Measurements from ENCODE around the gene WWOX. TPM values are rescaled to one million over a fixed set of nuclear protein-coding genes. Genes with fewer than 3 reads are reported as not detected.

The WWOX gene
- polyA plus RNA-seq, 3 donors, result 36.4 to 36.6 (median 36.5) TPM

- no peak for DNase-seq
These were observed 797.8 kb downstream of the WWOX start for GRCh38 chr16:78897299-78897698.

GRCh38 chr16:78900044-78900811, 800.8 kb downstream of the WWOX start:
- DNase-seq, result no peak

DNA sequence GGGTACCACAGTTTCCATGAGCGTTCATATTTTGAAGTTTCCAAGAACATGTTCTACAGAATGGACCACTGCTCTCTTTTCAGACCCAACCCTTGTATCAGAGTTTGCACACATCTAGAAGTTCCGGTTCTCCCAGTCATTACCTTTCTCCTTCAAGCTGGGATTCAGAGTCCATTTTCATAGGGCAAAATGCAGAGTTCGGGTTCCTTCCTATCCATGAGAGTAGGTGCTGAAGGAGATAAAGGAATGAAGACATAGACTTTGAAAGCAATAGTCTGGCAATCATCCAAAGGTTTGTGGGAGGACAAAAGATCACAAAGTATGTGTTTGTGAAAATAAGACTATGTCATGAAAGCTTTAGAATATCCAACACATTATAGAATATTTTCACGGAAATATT, 801.5 kb downstream of the WWOX start:
- no peak for DNase-seq

GRCh38 chr16:78902321-78902720, 802.9 kb downstream of the WWOX start:
- DNase-seq, result no peak

DNA sequence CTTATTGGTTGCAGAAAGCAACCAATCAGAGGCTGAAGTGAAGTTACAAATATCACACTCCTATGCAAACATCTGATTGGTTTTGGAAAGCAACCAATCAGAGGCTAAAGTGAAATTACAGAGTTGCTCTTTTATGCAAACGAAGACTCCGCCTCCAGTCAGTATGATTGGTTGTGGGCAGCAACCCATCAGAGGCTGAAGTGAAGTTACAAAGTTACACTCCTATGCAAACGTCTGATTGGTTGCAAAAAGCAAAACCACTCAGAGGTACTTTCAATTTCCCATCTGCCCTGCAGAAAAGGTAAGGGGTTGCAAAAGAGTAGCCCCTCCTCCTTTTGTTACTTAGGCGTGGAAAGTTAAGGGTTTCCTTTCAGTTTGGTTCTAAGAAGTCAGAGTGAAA, 803.8 kb downstream of the WWOX start:
- DNase-seq, result no peak

DNA sequence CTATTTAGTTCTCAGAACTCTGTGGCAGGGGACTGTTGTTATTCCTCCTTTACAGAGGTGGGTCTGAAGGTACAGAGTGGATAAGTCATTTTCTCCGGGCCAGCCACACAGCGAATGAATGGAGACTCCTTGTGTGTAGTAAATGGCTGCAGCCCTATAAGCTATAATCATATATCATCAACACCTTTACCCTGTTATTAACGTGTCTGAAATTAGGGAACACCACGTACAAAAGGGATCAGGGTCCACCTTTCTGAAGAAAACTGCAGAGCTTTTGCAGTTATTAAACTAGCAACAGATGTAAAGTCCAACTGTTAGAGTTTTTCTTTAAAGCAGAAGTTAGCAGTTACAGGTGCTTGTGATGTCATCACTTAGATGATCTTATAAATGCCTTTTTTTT, 804.4 kb downstream of the WWOX start:
- DNase-seq, result no peak

GRCh38 chr16:78906135-78906534, 806.7 kb downstream of the WWOX start:
- no peak for DNase-seq

DNA sequence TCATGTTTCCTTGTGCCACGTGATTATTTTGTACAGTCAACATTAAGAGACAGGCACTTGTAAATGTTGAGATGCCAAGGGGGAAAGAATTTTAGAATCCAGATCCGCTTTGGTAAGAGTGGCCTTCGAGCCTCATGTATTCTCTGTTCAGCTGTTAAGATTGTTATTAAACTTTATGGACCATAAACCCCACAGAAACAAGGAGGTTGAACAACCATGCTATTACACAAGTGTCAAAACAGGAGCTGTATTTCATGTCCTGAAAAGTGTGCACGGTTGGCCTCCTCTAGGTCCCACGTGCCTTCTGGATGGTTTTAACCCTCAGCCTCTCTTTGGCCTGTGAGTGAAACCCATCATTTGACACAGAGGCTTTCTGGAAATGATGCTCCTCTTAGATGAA, 809.8 kb downstream of the WWOX start:
- DNase-seq, result peak; percentile 33

DNA sequence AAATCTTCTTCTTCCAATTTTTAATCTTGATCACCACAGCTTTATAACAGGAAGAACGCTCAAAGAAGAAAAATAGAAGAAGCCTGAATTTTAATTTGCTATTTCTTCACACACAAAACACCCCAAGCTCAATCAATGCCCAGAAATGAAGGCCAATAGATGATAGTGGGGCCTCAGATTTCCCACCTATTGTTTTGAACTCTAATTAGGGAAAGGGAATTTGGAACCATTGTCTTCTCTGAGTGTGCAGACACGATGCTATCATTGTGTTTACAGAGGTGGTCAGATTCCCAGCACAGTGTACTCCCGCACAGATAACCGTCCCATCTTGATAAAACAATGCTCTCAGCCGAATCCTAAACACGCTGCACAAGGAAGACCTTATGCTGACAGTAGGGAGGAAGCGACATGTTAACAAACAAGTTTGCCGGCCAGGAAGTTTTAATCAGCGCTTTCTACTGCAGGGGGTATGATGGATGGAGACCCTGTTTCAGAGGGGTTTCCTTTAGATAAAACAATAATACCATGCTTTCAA, 816.4 kb downstream of the WWOX start:
- no peak for DNase-seq

DNA sequence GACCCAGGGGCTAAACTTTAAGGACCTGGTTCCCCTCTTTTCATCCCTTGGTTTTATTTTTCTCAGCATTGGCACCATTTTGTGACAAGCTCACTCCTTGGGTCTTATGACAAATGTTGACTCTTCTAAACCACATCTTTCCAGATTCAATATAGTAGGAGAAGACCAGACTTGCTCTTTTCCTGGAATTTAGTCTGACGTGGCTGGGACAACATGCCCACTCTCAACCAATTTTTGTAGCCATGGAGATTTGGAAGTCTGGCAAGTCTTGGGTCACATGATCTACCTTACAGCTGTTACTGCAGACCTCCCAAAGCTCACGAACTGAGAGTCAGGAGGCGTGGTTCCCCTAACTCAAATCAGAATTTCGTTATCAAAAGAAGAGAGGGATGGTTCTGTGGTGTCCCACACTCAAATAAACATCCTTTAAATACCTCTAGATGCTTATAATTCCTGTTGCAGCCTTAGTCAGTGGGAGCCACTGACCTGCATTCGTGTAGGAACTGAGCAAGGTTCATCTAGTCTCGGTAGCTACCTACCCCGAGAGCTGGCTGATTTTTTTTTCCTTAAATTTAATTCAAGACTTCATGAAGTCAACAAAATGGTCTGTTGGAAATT, 817.6 kb downstream of the WWOX start:
- DNase-seq, result no peak

- DNase-seq, result no peak
These were observed 819.4 kb downstream of the WWOX start for GRCh38 chr16:78918805-78919305.

DNA sequence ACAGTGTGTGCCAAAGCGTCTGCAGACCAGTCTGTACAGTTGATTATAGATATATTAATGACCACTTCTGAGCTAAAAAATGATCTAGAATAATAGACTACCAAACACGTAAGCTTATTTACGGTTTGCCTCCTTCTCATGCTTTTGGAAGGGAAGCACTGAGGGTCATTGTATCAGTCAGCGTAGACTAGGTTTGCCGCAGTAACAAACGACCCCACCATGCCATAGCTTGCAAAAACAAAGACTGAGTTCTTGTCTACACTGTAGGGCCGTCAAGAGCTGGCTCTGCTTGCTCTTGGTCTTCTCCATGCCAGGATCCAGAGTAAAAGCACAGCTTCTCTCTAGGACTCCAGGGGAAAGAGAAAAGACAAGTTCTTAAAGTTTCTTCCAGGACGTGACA, 820.4 kb downstream of the WWOX start:
- no peak for DNase-seq

DNA sequence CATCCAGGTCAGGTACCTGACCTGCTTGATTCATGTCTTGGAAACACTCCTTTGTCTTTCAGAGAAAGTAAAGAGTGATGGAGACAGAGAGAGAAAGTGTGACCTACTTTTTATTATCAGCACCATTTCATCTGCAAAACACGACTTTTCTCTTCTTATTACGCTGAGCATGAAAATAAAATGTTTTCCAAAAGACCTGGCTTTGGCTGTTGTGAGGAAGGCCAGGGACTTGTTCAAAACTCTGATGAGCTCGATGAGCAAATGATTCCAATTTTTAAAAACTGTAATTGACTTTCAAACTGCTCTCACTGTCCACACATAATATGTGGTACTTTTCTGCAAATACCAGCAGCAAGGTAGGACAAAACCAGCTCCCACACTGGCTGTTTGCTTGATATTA, 821.2 kb downstream of the WWOX start:
- DNase-seq, result no peak

DNA sequence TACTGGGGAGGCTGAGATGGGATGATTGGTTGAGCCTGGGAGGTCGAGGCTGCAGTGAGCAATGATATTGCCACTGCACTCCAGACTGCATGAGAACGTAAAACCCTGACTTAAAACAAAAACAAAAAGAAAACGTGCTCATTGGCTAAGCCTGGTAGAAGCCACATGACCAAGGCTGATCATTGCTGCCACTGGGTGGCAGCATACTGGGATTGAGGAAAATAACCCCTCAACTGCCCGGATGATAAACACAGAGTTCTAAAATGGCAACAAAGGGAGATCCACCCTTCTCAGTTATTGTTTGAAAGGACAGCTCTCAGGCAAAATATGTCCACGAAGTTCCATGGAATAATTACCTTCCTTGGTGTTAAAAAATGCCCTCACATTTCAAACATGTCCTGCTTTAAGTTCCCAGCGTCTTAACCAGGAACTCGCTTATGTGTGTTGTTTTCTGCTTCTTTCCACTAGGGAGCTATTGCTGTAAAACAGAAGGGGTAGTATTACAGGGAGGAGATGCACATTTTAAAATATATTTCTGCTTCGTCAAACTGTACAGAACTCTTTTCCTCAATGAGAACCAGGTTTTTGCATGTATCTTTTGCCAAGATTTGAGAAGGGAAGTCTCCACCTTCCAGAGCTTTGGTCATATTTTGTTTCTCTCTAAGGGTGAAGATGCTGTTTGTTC, 825.8 kb downstream of the WWOX start:
- DNase-seq, result no peak

DNA sequence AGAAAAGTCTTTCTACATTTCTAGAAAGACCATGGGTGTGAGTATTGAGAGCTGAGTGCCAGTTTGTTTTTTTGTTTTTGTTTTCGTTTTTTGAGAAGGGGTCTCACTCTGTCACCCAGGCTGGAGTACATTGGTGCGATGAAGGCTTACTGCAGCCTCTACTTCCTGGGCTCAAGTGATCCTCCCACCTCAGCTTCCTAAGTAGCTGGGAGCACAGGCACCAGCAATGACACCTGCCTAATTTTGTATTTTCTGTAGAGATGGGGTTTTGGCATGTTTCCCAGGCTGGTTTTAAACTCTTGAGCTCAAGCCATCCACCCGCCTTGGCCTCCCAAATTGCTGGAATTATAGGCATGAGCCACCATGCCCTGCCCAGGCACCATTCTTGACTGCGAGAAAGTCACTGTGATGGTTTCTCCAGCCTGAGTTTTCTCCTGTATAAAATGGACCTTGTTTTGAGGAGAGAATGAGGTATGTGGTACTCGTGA, 827.3 kb downstream of the WWOX start:
- no peak for DNase-seq

- no peak for DNase-seq
These were observed 828.3 kb downstream of the WWOX start for GRCh38 chr16:78927766-78928165.

- DNase-seq, result no peak
These were observed 830.4 kb downstream of the WWOX start for GRCh38 chr16:78929841-78930240.

- DNase-seq, result no peak
These were observed 831.1 kb downstream of the WWOX start for GRCh38 chr16:78930561-78930960.

DNA sequence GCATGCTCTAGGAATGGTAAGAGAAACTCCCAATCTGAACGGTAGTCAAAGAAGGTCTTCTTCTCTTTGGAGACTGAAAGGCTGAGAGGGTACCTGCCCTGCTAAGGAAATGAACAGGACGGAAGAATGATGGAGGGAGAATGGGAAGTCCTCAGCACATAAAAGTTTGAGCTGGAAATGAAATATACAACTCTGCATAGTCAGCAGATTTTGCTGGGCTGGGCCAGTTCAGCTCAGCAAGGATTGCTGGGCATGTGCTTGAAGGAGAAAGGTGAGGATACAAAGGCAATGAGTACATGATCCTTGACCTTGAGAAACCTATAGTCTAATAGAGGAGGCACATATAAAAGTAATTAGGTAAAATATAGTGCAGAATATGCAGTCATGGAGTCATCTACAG, 831.8 kb downstream of the WWOX start:
- DNase-seq, result no peak

DNA sequence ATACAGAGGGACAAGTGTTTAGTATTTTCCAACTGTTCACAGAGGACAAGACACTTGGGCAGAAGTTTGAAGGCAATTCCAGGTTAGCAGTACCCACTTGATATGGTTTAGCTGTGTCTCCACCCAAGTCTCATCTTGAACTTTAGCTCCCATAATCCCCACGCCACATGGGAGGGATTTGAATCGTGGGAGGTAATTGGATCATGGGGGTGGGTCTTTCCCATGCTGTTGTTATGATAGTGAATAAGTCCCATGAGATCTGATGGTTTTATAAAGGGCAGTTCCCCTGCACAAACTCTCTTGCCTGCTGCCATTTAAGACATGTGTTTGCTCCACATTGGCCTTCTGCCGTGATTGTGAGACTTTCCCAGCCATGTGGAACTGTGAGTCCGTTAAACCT, 832.2 kb downstream of the WWOX start:
- no peak for DNase-seq

- no peak for DNase-seq
These were observed 833.0 kb downstream of the WWOX start for GRCh38 chr16:78932355-78932943.

DNA sequence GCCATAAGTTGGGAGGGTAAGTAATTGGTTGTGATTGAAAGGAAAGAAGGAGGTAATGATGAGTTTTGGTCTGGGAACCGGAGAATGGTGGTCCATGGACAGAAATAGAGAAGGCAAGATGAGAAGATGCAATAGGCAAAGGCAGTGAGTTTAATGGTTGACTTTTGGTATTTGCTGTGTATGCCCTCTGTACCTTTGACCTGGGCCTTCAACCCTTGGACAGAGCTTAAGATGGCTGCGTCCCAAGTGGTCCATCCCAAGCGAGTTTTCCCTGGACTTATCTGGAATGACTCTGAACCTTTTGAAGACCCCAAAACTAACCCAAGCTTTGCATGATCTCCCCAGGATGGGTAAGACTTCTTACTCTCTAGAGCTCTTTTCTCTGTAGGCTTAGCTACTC, 836.6 kb downstream of the WWOX start:
- DNase-seq, result no peak

All from renal pelvis (tissue), 4 donors.